Stimulated activated CD8-positive, alpha-beta memory T cell treated with anti-CD3 and anti-CD28 coated beads, Interleukin-4, amount 100 ng/mL, for 1 hour (primary cell): ENCODE results near the gene GGA1.
"Not testable (repeated sequence)": the region's sequence is repeated elsewhere in the genome, so short reads cannot be mapped to it uniquely, and the experiment has no call there.

Experiments
- DNase-seq, 2 donors: peaks; one replicate each; pipeline ENCODE4 v3.0.0-alpha.2; 2020; ENCODE audit warnings: low read depth in 2 of 2, low spot score in 1 of 2

The GGA1 gene

GRCh38 chr22:37609240-37610152 is 862 bp downstream of the GGA1 start:
- no peak for DNase-seq

GRCh38 chr22:37610153-37610475 is 1.5 kb downstream of the GGA1 start:
- DNase-seq: not testable (repeated sequence)

GRCh38 chr22:37610480-37611129 is 2.0 kb downstream of the GGA1 start:
- no peak for DNase-seq

- no peak for DNase-seq
These were observed 2.6 kb downstream of the GGA1 start for GRCh38 chr22:37611207-37611606.

GRCh38 chr22:37616201-37617083 is 7.8 kb downstream of the GGA1 start:
- DNase-seq: no peak

- DNase-seq: no peak
These were observed 8.8 kb downstream of the GGA1 start for GRCh38 chr22:37617431-37617830.

GRCh38 chr22:37618072-37618656 is 9.5 kb downstream of the GGA1 start:
- no peak for DNase-seq

GRCh38 chr22:37618674-37619073 is 10.0 kb downstream of the GGA1 start:
- DNase-seq: no peak

- no peak for DNase-seq
These were observed 11.4 kb downstream of the GGA1 start for GRCh38 chr22:37619991-37620390.

- DNase-seq: no peak
These were observed 12.8 kb downstream of the GGA1 start for GRCh38 chr22:37621352-37621860.

- DNase-seq: peak; percentile 55 to 58
These were observed 14.7 kb downstream of the GGA1 start for GRCh38 chr22:37623075-37624016.

- no peak for DNase-seq
These were observed 15.4 kb downstream of the GGA1 start for GRCh38 chr22:37624017-37624365.

GRCh38 chr22:37624876-37625275 is 16.2 kb downstream of the GGA1 start:
- no peak for DNase-seq

GRCh38 chr22:37625737-37626136 is 17.1 kb downstream of the GGA1 start:
- no peak for DNase-seq

- no peak for DNase-seq
These were observed 17.5 kb downstream of the GGA1 start for GRCh38 chr22:37626144-37626543.

- DNase-seq: no peak
These were observed 18.0 kb downstream of the GGA1 start for GRCh38 chr22:37626556-37627075.

GRCh38 chr22:37627121-37627520 is 18.5 kb downstream of the GGA1 start:
- no peak for DNase-seq

GRCh38 chr22:37627545-37627944 is 18.9 kb downstream of the GGA1 start:
- DNase-seq: no peak

- no peak for DNase-seq
These were observed 20.2 kb downstream of the GGA1 start for GRCh38 chr22:37628830-37629229.

- DNase-seq: no peak
These were observed 21.3 kb downstream of the GGA1 start for GRCh38 chr22:37629928-37630327.
